Kidney tubule cell (primary cell): ENCODE results near the gene CDH4.
"Not testable (repeated sequence)": the region's sequence is repeated elsewhere in the genome, so short reads cannot be mapped to it uniquely, and the experiment has no call there.

Experiments used
- DNase-seq: peaks from one replicate; pipeline ENCODE4 v3.0.0-alpha.2; 2018; ENCODE audit warnings: low spot score

CDH4 gene

GRCh38 chr20:61847420-61847748 is 595.3 kb downstream of the CDH4 start:
- no peak for DNase-seq

- no peak for DNase-seq
Measured at GRCh38 chr20:61847986-61848385, 595.9 kb downstream of the CDH4 start.

GRCh38 chr20:61848851-61849250 is 596.8 kb downstream of the CDH4 start:
- no peak for DNase-seq

- no peak for DNase-seq
Measured at GRCh38 chr20:61849376-61849775, 597.3 kb downstream of the CDH4 start.

- no peak for DNase-seq
Measured at GRCh38 chr20:61849822-61850221, 597.8 kb downstream of the CDH4 start.

GRCh38 chr20:61850457-61850856 is 598.4 kb downstream of the CDH4 start:
- no peak for DNase-seq

- DNase-seq: no peak
Measured at GRCh38 chr20:61850926-61851900, 599.2 kb downstream of the CDH4 start.

GRCh38 chr20:61852268-61853072 is 600.4 kb downstream of the CDH4 start:
- no peak for DNase-seq

GRCh38 chr20:61853073-61854005 is 601.3 kb downstream of the CDH4 start:
- no peak for DNase-seq

GRCh38 chr20:61854538-61854937 is 602.5 kb downstream of the CDH4 start:
- DNase-seq: not testable (repeated sequence)

GRCh38 chr20:61855286-61855685 is 603.2 kb downstream of the CDH4 start:
- DNase-seq: no peak

- no peak for DNase-seq
Measured at GRCh38 chr20:61856626-61857413, 604.8 kb downstream of the CDH4 start.

- DNase-seq: no peak
Measured at GRCh38 chr20:61857414-61857775, 605.3 kb downstream of the CDH4 start.

- DNase-seq: no peak
Measured at GRCh38 chr20:61857884-61858283, 605.8 kb downstream of the CDH4 start.

GRCh38 chr20:61859767-61860166 is 607.7 kb downstream of the CDH4 start:
- no peak for DNase-seq

- no peak for DNase-seq
Measured at GRCh38 chr20:61860260-61860987, 608.4 kb downstream of the CDH4 start.

GRCh38 chr20:61861054-61861841 is 609.2 kb downstream of the CDH4 start:
- no peak for DNase-seq

GRCh38 chr20:61861858-61862257 is 609.8 kb downstream of the CDH4 start:
- DNase-seq: no peak

- no peak for DNase-seq
Measured at GRCh38 chr20:61862881-61863280, 610.8 kb downstream of the CDH4 start.

- no peak for DNase-seq
Measured at GRCh38 chr20:61864481-61864880, 612.4 kb downstream of the CDH4 start.
